ENCODE results near the gene KATNA1. TPM values are rescaled to one million over a fixed set of nuclear protein-coding genes. Genes with fewer than 3 reads are reported as not detected.

The KATNA1 gene
- total RNA-seq, 4 donors from 2014 or later = 15.4 to 30.4 (median 18.7) TPM

DNA sequence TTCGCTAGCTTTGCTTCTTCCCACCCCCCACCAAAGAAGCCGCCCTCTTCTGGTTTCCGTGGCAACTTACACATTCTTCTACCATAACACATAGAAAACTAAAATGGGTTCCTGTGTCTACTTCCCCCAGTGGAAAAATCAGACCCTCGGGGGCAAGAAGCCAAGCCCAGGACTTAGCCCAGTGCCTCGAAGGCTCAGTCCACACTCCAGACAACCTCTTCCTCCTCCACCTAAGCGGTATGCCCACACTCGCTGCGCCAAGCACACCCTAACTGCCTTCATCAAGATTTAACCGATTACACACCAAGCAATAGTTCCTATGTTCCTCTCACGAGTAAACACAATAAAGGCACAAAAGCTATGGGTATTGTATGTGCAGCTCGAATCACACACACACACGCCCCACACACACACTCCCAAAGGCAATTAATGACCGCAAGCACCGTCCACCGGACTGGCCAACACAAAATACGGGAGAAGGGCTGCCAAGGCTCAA, 103.2 kb downstream of the KATNA1 start:
- TF ChIP-seq, protein P1, sequence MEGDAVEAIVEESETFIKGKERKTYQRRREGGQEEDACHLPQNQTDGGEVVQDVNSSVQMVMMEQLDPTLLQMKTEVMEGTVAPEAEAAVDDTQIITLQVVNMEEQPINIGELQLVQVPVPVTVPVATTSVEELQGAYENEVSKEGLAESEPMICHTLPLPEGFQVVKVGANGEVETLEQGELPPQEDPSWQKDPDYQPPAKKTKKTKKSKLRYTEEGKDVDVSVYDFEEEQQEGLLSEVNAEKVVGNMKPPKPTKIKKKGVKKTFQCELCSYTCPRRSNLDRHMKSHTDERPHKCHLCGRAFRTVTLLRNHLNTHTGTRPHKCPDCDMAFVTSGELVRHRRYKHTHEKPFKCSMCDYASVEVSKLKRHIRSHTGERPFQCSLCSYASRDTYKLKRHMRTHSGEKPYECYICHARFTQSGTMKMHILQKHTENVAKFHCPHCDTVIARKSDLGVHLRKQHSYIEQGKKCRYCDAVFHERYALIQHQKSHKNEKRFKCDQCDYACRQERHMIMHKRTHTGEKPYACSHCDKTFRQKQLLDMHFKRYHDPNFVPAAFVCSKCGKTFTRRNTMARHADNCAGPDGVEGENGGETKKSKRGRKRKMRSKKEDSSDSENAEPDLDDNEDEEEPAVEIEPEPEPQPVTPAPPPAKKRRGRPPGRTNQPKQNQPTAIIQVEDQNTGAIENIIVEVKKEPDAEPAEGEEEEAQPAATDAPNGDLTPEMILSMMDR (IDR thresholded peaks at IDR 0.05) = no peak
- peak; percentile 35 for ATAC-seq (ENCODE audit: low FRiP score)
- DNase-seq (ENCODE audit: low spot score) = no peak

Small RNA genes within 50 kb of the gene (small RNA-seq; reads per million reads assigned to genes)
- gene RF00019 = not detected
- gene RF00410 = not detected

Other genes starting within 250 kb of the KATNA1 start
- 10 to 100 TPM in 1 of 4 donors, 1 to 10 TPM in 3; 1.9 to 10.6 (median 4.7) TPM for gene SUMO4, start 248.5 kb downstream of the KATNA1 start, total RNA-seq
- gene ZC3H12D, start 163.7 kb downstream of the KATNA1 start, total RNA-seq = 1 to 10 TPM; 2.0 to 8.9 (median 2.2) TPM
- gene PPIL4, start 102.7 kb downstream of the KATNA1 start, total RNA-seq = 10 to 100 TPM; 21.7 to 41.4 (median 30.7) TPM
- gene GINM1, start 82.3 kb downstream of the KATNA1 start, total RNA-seq = 10 to 100 TPM; 45.2 to 64.8 (median 54.4) TPM
- 10 to 100 TPM; 18.8 to 39.2 (median 26.3) TPM for gene LATS1, start 69.4 kb upstream of the KATNA1 start, total RNA-seq
- gene NUP43, start 97.8 kb upstream of the KATNA1 start, total RNA-seq = 10 to 100 TPM; 10.5 to 22.7 (median 12.9) TPM
- gene PCMT1, start 101.0 kb upstream of the KATNA1 start, total RNA-seq = 100 to 1,000 TPM in 2 of 4 donors, 10 to 100 TPM in 2; 89.7 to 108 (median 102) TPM
- gene LRP11, start 215.6 kb upstream of the KATNA1 start, total RNA-seq = 10 to 100 TPM; 30.5 to 39.4 (median 33.5) TPM
- gene RAET1E, start 249.4 kb upstream of the KATNA1 start, total RNA-seq = 10 to 100 TPM in 1 of 4 donors, 1 to 10 TPM in 3; 1.4 to 17.5 (median 2.7) TPM

Measured in omental fat pad (tissue), 4 donors.